ENCODE results near the gene GINS2. TPM values are rescaled to one million over a fixed set of nuclear protein-coding genes. Genes with fewer than 3 reads are reported as not detected.

GINS2 gene
- total and polyA plus RNA-seq, 12 donors = 0.20 to 2.8 (median 0.72) TPM

GRCh38 chr16:85635545-85636140 is 53.1 kb downstream of the GINS2 start:
- no peak for TF ChIP-seq CTCF (IDR thresholded peaks at IDR 0.05)
- no peak overlapping the region for H3K4me3 ChIP-seq
- H3K27ac ChIP-seq = no peak overlapping the region
- intact Hi-C loops (cut with DNase I) = no loop called here
- H3K36me3 ChIP-seq = peaks cover 0 to 24% (median 0%) of the 10 kb centered on the region in 9 donors
- peaks cover 6 to 71% (median 51%) of the 10 kb centered on the region in 9 donors for H3K4me1 ChIP-seq
- ATAC-seq (no peak), DNase-seq (no peak)
- no peaks in the 10 kb centered on the region for H3K9me3 ChIP-seq
- H3K27me3 ChIP-seq = no peaks in the 10 kb centered on the region
- WGBS, 2 donors = 78 to 84% methylated on average over 26 of the region's 26 CpGs

DNA sequence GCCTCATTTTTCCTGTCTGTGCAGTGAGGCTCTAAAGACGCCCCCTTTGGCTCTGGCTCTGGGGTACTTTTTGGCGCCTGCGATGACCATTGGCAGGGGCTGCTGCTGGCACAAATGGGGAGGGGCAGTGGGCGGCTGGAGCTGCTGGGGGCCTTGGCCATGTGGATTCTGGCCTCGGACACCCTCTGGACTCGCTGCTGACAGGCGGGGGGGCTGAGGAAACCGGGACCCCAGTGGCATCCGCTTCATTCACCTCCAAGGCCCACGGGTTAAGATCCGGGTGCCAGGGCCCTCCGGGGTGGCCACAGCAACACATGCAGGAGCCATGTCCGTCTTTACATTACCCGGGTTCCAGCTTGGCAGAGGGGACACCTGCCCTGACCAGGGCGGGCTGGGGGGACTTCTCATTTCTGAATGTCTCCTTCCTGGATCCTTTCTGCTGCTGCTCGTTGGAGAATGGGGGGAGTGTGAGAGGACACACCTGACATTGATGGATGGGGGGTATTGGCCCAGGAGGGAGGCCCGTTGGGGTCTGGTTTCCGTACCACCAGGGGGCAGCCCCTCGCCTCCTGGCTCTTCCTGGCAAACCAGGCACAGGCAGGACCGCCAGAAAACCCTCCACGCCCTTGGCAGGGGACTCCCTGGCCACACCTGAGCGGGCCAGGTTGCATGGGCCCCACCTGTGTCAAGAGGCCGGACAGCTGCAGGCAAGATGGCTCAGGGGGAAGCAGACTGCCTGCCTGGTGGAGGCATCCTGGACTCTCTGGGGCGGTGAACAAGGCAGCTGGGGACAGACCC is 53.8 kb downstream of the GINS2 start:
- no peak for ATAC-seq
- WGBS, 2 donors = 85 to 89% methylated on average over 24 of the region's 24 CpGs
- intact Hi-C loops (cut with DNase I) = no loop called here
- no peak overlapping the region for H3K4me3 ChIP-seq
- H3K27me3 ChIP-seq = no peaks in the 10 kb centered on the region
- peaks cover 0 to 21% (median 0%) of the 10 kb centered on the region in 9 donors for H3K36me3 ChIP-seq
- no peak for DNase-seq
- H3K27ac ChIP-seq = no peak overlapping the region
- peaks cover 0 to 3% (median 1%) of the 10 kb centered on the region in 11 donors for H3K9me3 ChIP-seq
- H3K4me1 ChIP-seq = peaks cover 3 to 71% (median 52%) of the 10 kb centered on the region in 9 donors
- TF ChIP-seq CTCF (IDR thresholded peaks at IDR 0.05) = peak in 2 of 9 donors; percentile 11 to 20

DNA sequence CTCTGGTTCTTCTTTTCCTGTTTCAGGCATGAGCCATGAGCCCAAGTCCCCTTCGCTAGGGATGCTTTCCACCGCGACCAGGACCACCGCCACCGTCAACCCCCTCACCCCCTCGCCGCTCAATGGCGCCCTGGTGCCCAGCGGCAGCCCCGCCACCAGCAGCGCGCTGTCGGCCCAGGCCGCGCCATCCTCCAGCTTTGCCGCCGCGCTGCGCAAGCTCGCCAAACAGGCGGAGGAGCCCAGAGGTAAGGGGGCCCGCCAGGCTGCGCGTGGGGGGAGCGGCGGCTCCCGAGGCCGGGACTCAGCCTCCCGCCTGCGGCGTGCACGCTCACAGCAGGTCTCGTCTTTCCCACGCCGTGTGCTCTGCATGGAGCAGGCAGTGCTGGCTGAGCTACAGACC is 54.9 kb downstream of the GINS2 start:
- H3K4me1 ChIP-seq = peaks cover 3 to 64% (median 50%) of the 10 kb centered on the region in 9 donors
- peaks cover 0 to 13% (median 6%) of the 10 kb centered on the region in 11 donors for H3K9me3 ChIP-seq
- TF ChIP-seq CTCF (IDR thresholded peaks at IDR 0.05) = no peak
- 94 to 95% methylated on average over 31 to 35 of the region's 35 CpGs for WGBS, 2 donors
- peaks cover 0 to 21% (median 0%) of the 10 kb centered on the region in 9 donors for H3K36me3 ChIP-seq
- no peak overlapping the region for H3K27ac ChIP-seq
- H3K27me3 ChIP-seq = no peaks in the 10 kb centered on the region
- ATAC-seq = no peak
- DNase-seq = no peak
- intact Hi-C loops (cut with DNase I) = no loop called here
- no peak overlapping the region for H3K4me3 ChIP-seq

GRCh38 chr16:85633438-85633743 is 55.4 kb downstream of the GINS2 start:
- Histone ChIP-seq H3K4me3 (no peak overlapping the region), H3K27me3 (no peaks in the 10 kb centered on the region), H3K4me1 (peaks cover 3 to 64% (median 50%) of the 10 kb centered on the region in 9 donors), H3K9me3 (peaks cover 0 to 14% (median 6%) of the 10 kb centered on the region in 11 donors), H3K36me3 (peaks cover 0 to 21% (median 0%) of the 10 kb centered on the region in 9 donors), H3K27ac (no peak overlapping the region)
- 94 to 95% methylated on average over 15 of the region's 15 CpGs for WGBS, 2 donors
- intact Hi-C loops (cut with DNase I) = no loop called here
- ATAC-seq = no peak
- no peak for DNase-seq
- no peak for TF ChIP-seq CTCF (IDR thresholded peaks at IDR 0.05)
